Caco-2 (cell line): ENCODE results near the gene NFATC2. TPM values are rescaled to one million over a fixed set of nuclear protein-coding genes. Genes with fewer than 3 reads are reported as not detected.

Experiments used
- BruUV-seq: library from RNA; stranded (reverse); fragments of 400-500 nt; replicated peaks from 2 replicates; lab custom pipeline; 2021; lab: Mats Ljungman, UMichigan
- CTCF ChIA-PET: fragments of 300-600 bp; sonication (Branson Sonifier 250); formaldehyde crosslinking; loops from one replicate; lab custom pipeline; 2022; ENCODE audit warnings: antibody characterized with exemption; lab: Charles Lee
- POLR2A ChIA-PET: fragments of 300-600 bp; sonication (Branson Sonifier 250); formaldehyde crosslinking; loops from one replicate; lab custom pipeline; 2022; ENCODE audit warnings: antibody characterized with exemption; lab: Charles Lee
- DNase-seq, 2 experiments: peaks; one replicate each; pipeline versions ENCODE4 v3.0.0 to v3.0.0-alpha.2; 2020 to 2022
- H3K27me3 ChIP-seq: replicated peaks from 2 replicates; pipeline ENCODE4 v1.6.0; 2011; ENCODE audit warnings: low read length; ENCODE audit not compliant: control insufficient read depth, insufficient read depth
- H3K36me3 ChIP-seq: 2 replicates; pipeline ENCODE4 v1.5.1; 2011; ENCODE audit warnings: low read length; ENCODE audit not compliant: control insufficient read depth, insufficient read depth
- H3K4me1 ChIP-seq: fragments of 250-450 bp; sonication (Bioruptor Pico); 2 replicates; pipeline ENCODE4 v1.5.1; 2020; ENCODE audit warnings: mild to moderate bottlenecking
- H3K4me3 ChIP-seq: 2 replicates; pipeline ENCODE4 v1.5.1; 2011; ENCODE audit warnings: low read depth, mild to moderate bottlenecking, control low read depth, low read length
- H3K9me3 ChIP-seq: fragments of 250-450 bp; sonication (Bioruptor Pico); 2 replicates; pipeline ENCODE4 v1.5.1; 2020; ENCODE audit warnings: mild to moderate bottlenecking, moderate library complexity
- H3K27ac Mint-ChIP-seq: one replicate; pipeline ENCODE4 v1.8.0; 2022; ENCODE audit warnings: mixed read lengths; ENCODE audit not compliant: unreplicated experiment
- H3K27me3 Mint-ChIP-seq: one replicate; pipeline ENCODE4 v1.8.0; 2022; ENCODE audit warnings: mixed read lengths; ENCODE audit not compliant: insufficient read depth, unreplicated experiment
- H3K36me3 Mint-ChIP-seq: one replicate; pipeline ENCODE4 v1.8.0; 2022; ENCODE audit warnings: mild to moderate bottlenecking, mixed read lengths; ENCODE audit not compliant: insufficient read depth, unreplicated experiment
- H3K4me1 Mint-ChIP-seq: one replicate; pipeline ENCODE4 v1.8.0; 2022; ENCODE audit warnings: low read depth, mixed read lengths; ENCODE audit not compliant: unreplicated experiment
- H3K4me3 Mint-ChIP-seq: one replicate; pipeline ENCODE4 v1.8.0; 2022; ENCODE audit warnings: mild to moderate bottlenecking, moderate library complexity, mixed read lengths; ENCODE audit not compliant: unreplicated experiment
- H3K9me3 Mint-ChIP-seq: one replicate; pipeline ENCODE4 v1.8.0; 2022; ENCODE audit warnings: mixed read lengths; ENCODE audit not compliant: unreplicated experiment
- CTCF ChIP-seq, 2 experiments: fragments of 200-600 bp in 1 of 2; IDR thresholded peaks; 1 replicate in 1 of 2; 2 replicates in 1 of 2; pipeline versions ENCODE4 v1.5.1 to v1.8.0; 2011 to 2022; ENCODE audit warnings: antibody characterized with exemption in 1 of 2, control low read depth in 1 of 2, inconsistent platforms in 1 of 2, low read depth in 1 of 2, low read length in 1 of 2, mild to moderate bottlenecking in 1 of 2, moderate library complexity in 1 of 2; ENCODE audit not compliant: insufficient read depth in 1 of 2, severe bottlenecking in 1 of 2, unreplicated experiment in 1 of 2
- intact Hi-C: fragments of 100-400 bp; cut with micrococcal nuclease; formaldehyde crosslinking; loops from one replicate; pipeline ENCODE4 v1.10.0; 2022; ENCODE audit not compliant: unreplicated experiment
- total RNA-seq: library from RNA; stranded (reverse); gene quantifications from 2 replicates; pipeline ENCODE4 v1.2.3, GENCODE V29; 2022

NFATC2 gene
- total RNA-seq, 1 experiment from 2014 or later: 20.8 TPM

GRCh38 chr20:51339721-51340450 lies 202.6 kb downstream of the NFATC2 start:
- Mint-ChIP-seq H3K9me3 (peaks cover 16% of the 10 kb centered on the region), H3K4me3 (no peak overlapping the region), H3K4me1 (no peaks in the 10 kb centered on the region), H3K27me3 (peaks cover 18% of the 10 kb centered on the region), H3K27ac (no peak overlapping the region), H3K36me3 (no peaks in the 10 kb centered on the region)
- BruUV-seq: no TSS peak
- DNase-seq: no peak
- Histone ChIP-seq H3K9me3 (peaks cover 20% of the 10 kb centered on the region), H3K4me3 (no peak overlapping the region), H3K36me3 (no peaks in the 10 kb centered on the region), H3K27me3 (no peaks in the 10 kb centered on the region), H3K4me1 (no peaks in the 10 kb centered on the region)
- CTCF ChIA-PET: interaction anchor here (1.7 kb wide), 1 partner anchor 14 kb away, joined by 4 read pairs; no protein-coding TSS in a partner anchor
- intact Hi-C loops: no loop called here
- POLR2A ChIA-PET: no interaction called here
- TF ChIP-seq CTCF (IDR thresholded peaks at IDR 0.05; ENCODE audit: insufficient read depth in 1 of 2, low read depth in 1 of 2, low read length in 1 of 2, severe bottlenecking in 1 of 2, unreplicated experiment in 1 of 2): no peak

GRCh38 chr20:51338692-51339440 lies 203.7 kb downstream of the NFATC2 start:
- Histone ChIP-seq H3K36me3 (no peaks in the 10 kb centered on the region), H3K27me3 (no peaks in the 10 kb centered on the region), H3K4me3 (no peak overlapping the region), H3K4me1 (no peaks in the 10 kb centered on the region), H3K9me3 (peaks cover 15% of the 10 kb centered on the region)
- no TSS peak for BruUV-seq
- H3K27ac Mint-ChIP-seq: no peak overlapping the region
- no peak for TF ChIP-seq CTCF (IDR thresholded peaks at IDR 0.05; ENCODE audit: insufficient read depth in 1 of 2, low read depth in 1 of 2, low read length in 1 of 2, severe bottlenecking in 1 of 2, unreplicated experiment in 1 of 2)
- H3K36me3 Mint-ChIP-seq: no peaks in the 10 kb centered on the region
- intact Hi-C loops: no loop called here
- peaks cover 12% of the 10 kb centered on the region for H3K27me3 Mint-ChIP-seq
- peaks cover 12% of the 10 kb centered on the region for H3K9me3 Mint-ChIP-seq
- no peak for DNase-seq
- ChIA-PET CTCF (interaction anchor here (1.7 kb wide), 1 partner anchor 13 kb away, joined by 4 read pairs; no protein-coding TSS in a partner anchor), POLR2A (no interaction called here)
- H3K4me3 Mint-ChIP-seq: no peak overlapping the region
- H3K4me1 Mint-ChIP-seq: no peaks in the 10 kb centered on the region

GRCh38 chr20:51337126-51337805 lies 205.3 kb downstream of the NFATC2 start:
- Mint-ChIP-seq H3K4me1 (no peaks in the 10 kb centered on the region), H3K27ac (no peak overlapping the region), H3K4me3 (no peak overlapping the region), H3K27me3 (peaks cover 5% of the 10 kb centered on the region), H3K36me3 (no peaks in the 10 kb centered on the region), H3K9me3 (no peaks in the 10 kb centered on the region)
- no peak overlapping the region for H3K4me3 ChIP-seq
- ChIA-PET POLR2A (no interaction called here), CTCF (interaction anchor here (0.5 kb wide), 1 partner anchor 322 kb away, joined by 7 read pairs; no protein-coding TSS in a partner anchor)
- DNase-seq: no peak
- TF ChIP-seq CTCF (IDR thresholded peaks at IDR 0.05; ENCODE audit: insufficient read depth in 1 of 2, low read depth in 1 of 2, low read length in 1 of 2, severe bottlenecking in 1 of 2, unreplicated experiment in 1 of 2): no peak
- no peaks in the 10 kb centered on the region for H3K9me3 ChIP-seq
- no peaks in the 10 kb centered on the region for H3K36me3 ChIP-seq
- no peaks in the 10 kb centered on the region for H3K27me3 ChIP-seq
- no peaks in the 10 kb centered on the region for H3K4me1 ChIP-seq
- intact Hi-C loops: no loop called here
- BruUV-seq: no TSS peak
